H1 (cell line): ENCODE measurements around the gene C14orf132. TPM values are rescaled to one million over a fixed set of nuclear protein-coding genes. Genes with fewer than 3 reads are reported as not detected.
A peak's percentile ranks its signal among the peaks of the same experiment; 100 is the strongest.

Experiments
- BCL11A ChIP-seq, 2 experiments: IDR thresholded peaks; one replicate each; pipeline ENCODE4 v1.6.1; 2011; ENCODE audit warnings: low read depth in 2 of 2, low read length in 2 of 2, mild to moderate bottlenecking in 2 of 2
- BRCA1 ChIP-seq: IDR thresholded peaks from 2 replicates; pipeline ENCODE4 v1.6.1; 2012; ENCODE audit warnings: low read depth, low read length, improper control_type of control experiment
- CBX5 ChIP-seq: fragments of 300-800, 300-1000 bp; sonication (generic); IDR thresholded peaks from 2 replicates; pipeline ENCODE4 v1.7.1; 2016; ENCODE audit warnings: antibody characterized with exemption, low read length, low read depth
- CEBPB ChIP-seq: IDR thresholded peaks from 2 replicates; pipeline ENCODE4 v1.6.1; 2012; ENCODE audit warnings: low read depth, low read length
- FOSL1 ChIP-seq: IDR thresholded peaks from 2 replicates; pipeline ENCODE4 v1.6.1; 2011; ENCODE audit warnings: mild to moderate bottlenecking, low read depth, low read length, moderate library complexity; ENCODE audit not compliant: insufficient read depth
- PHF8 ChIP-seq: fragments of 200-600 bp; sonication (generic); conservative IDR thresholded peaks from 2 replicates; pipeline ENCODE4 v1.7.1; 2012; ENCODE audit warnings: low read depth, mild to moderate bottlenecking, inconsistent platforms, low read length, moderate library complexity
- POLR2A ChIP-seq, 2 experiments: IDR thresholded peaks; 1 replicate in 1 of 2; 2 replicates in 1 of 2; pipeline ENCODE4 v1.6.1; 2011; ENCODE audit warnings: low read depth in 2 of 2, low read length in 2 of 2, mild to moderate bottlenecking in 2 of 2; ENCODE audit errors: control extremely low read depth in 1 of 2
- RFX5 ChIP-seq: IDR thresholded peaks from 2 replicates; pipeline ENCODE4 v1.6.1; 2011; ENCODE audit warnings: low read depth, low read length, improper control_type of control experiment, borderline replicate concordance
- RXRA ChIP-seq: IDR thresholded peaks from 2 replicates; pipeline ENCODE4 v1.6.1; 2011; ENCODE audit warnings: low read depth, mild to moderate bottlenecking, low read length, moderate library complexity; ENCODE audit not compliant: insufficient read depth
- SIX5 ChIP-seq: IDR thresholded peaks from 2 replicates; pipeline ENCODE4 v1.6.1; 2011; ENCODE audit warnings: mild to moderate bottlenecking, low read depth, low read length
- SP1 ChIP-seq: IDR thresholded peaks from 2 replicates; pipeline ENCODE4 v1.6.1; 2011; ENCODE audit warnings: low read depth, low read length
- SP4 ChIP-seq: IDR thresholded peaks from 2 replicates; pipeline ENCODE4 v1.6.1; 2012; ENCODE audit warnings: low read length, inconsistent platforms
- SRF ChIP-seq: IDR thresholded peaks from 2 replicates; pipeline ENCODE4 v1.6.1; 2011; ENCODE audit warnings: mild to moderate bottlenecking, low read depth, low read length, moderate library complexity
- TAF1 ChIP-seq: IDR thresholded peaks from 2 replicates; pipeline ENCODE4 v1.6.1; 2011; ENCODE audit warnings: mild to moderate bottlenecking, low read depth, low read length
- TEAD4 ChIP-seq: IDR thresholded peaks from 2 replicates; pipeline ENCODE4 v1.6.1; 2012; ENCODE audit warnings: low read depth, low read length, inconsistent platforms, mixed read lengths
- YY1 ChIP-seq: IDR thresholded peaks from 2 replicates; pipeline ENCODE4 v1.6.1; 2011; ENCODE audit warnings: low read depth, mild to moderate bottlenecking, low read length
- ZNF274 ChIP-seq: IDR thresholded peaks from 2 replicates; pipeline ENCODE4 v1.7.0; 2012; ENCODE audit warnings: low read length, borderline replicate concordance; ENCODE audit errors: extremely low read depth
- polyA plus RNA-seq, 7 experiments: library from polyadenylated mRNA; depleted of rRNA in 3 of 7; stranded (reverse) in 5 of 7; unstranded in 2 of 7; fragments of >200 nt in 5 of 7; fragments of 200-250 nt in 2 of 7; gene quantifications; 1 replicate in 5 of 7; 2 replicates in 1 of 7; 4 replicates in 1 of 7; pipeline versions ENCODE4 v1.2.1 to v1.2.3, GENCODE V29; 2011 to 2013; ENCODE audit warnings: missing spikeins in 2 of 7, mixed read lengths in 2 of 7
- total RNA-seq: library from RNA; stranded (reverse); fragmentation: NEBNext Ultra II Directional; extraction: Animal tissue kit (Norgen Biotek cat#: 25700); gene quantifications from 2 replicates; pipeline ENCODE4 v1.2.1, GENCODE V29; 2021
- TF ChIP-seq, protein P1 (sequence below): IDR thresholded peaks from 2 replicates; pipeline ENCODE4 v1.6.1; 2012; ENCODE audit warnings: inconsistent platforms

C14orf132 gene
- total and polyA plus RNA-seq, 2 of the 8 experiments (the other 6 are each of a cell fraction or from before 2014, with no cell fraction given), result 11.7 to 32.5 TPM

DNA sequence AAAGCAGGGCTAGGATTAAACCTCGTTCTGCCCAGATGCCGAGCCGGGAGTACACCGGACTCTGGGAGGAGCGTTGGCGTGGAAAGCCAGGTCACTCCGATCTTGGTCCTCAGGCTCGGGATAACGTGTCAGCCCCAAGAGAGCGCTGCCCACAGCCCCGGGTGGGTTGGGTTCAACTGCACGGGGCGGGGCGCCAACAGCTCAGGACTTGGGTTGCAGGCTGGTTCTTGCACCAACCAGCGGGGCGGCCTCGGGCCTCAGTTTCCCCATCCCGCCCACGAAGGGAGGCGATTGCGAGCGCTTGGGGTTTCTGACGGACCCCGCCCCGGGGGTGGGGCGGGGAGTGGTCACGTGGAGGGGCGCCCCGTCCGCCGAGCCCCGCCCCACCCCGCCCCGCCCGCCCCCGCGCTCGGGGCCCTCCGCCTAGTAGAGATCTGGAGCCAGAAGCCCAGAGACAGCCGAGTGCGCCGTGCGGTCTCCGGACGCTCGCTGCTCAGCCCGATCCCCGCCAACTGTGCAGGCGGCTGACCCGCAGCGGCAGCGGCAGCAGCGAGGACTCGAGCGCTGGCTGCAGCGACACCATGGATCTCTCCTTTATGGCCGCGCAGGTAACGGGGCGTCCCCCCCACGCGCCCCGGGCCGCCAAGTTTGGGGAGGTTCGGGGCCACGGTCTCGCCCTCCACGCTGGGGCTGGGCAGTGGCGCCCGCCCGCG is at the start of gene C14orf132 (continued):
- TF ChIP-seq TAF1 (peak; percentile 92), BRCA1 (no peak), BCL11A (IDR thresholded peaks at IDR 0.05; ENCODE audit: low read depth in 2 of 2, low read length in 2 of 2) (no peak), RXRA (no peak), SP1 (no peak), SIX5 (no peak), YY1 (no peak), TEAD4 (no peak), SP4 (no peak), FOSL1 (no peak), RFX5 (no peak), CBX5 (no peak), POLR2A (IDR thresholded peaks at IDR 0.05; ENCODE audit: control extremely low read depth in 1 of 2, low read depth in 2 of 2, low read length in 2 of 2) (peak in 1 of 2 experiments; percentile 88; a peak in 2 of 3 replicates), ZNF274 (no peak), PHF8 (peak; percentile 74), SRF (no peak), CEBPB (no peak)
- TF ChIP-seq, protein P1, sequence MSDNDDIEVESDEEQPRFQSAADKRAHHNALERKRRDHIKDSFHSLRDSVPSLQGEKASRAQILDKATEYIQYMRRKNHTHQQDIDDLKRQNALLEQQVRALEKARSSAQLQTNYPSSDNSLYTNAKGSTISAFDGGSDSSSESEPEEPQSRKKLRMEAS, result no peak; the same call in 1 of the 2 replicates
